Endothelial cell of umbilical vein (primary cell): ENCODE measurements around the gene FOXL2NB.
A peak's percentile ranks its signal among the peaks of the same experiment; 100 is the strongest.

Source experiments
- CTCF ChIP-seq, 2 donors: IDR thresholded peaks; 1 replicate in 1 of 2; 2 replicates in 1 of 2; pipeline ENCODE4 v1.5.1; 2011; ENCODE audit warnings: low read length in 2 of 2, mild to moderate bottlenecking in 2 of 2, moderate library complexity in 2 of 2, control low read depth in 1 of 2, inconsistent platforms in 1 of 2, low read depth in 1 of 2; ENCODE audit not compliant: insufficient read depth in 1 of 2; ENCODE audit errors: extremely low read depth in 1 of 2
- EZH2 ChIP-seq: IDR thresholded peaks from 2 replicates; pipeline ENCODE4 v1.6.1; 2012; ENCODE audit warnings: borderline replicate concordance, low read depth, mild to moderate bottlenecking, moderate library complexity, low read length, inconsistent platforms; ENCODE audit not compliant: severe bottlenecking
- GATA2 ChIP-seq: IDR thresholded peaks from 2 replicates; pipeline ENCODE4 v1.7.0; 2011; ENCODE audit warnings: low read depth, mild to moderate bottlenecking, moderate library complexity, mixed read lengths, low read length; ENCODE audit not compliant: insufficient read length, insufficient read depth
- JUN ChIP-seq: IDR thresholded peaks from 2 replicates; pipeline ENCODE4 v1.6.1; 2011; ENCODE audit warnings: borderline replicate concordance, low read depth; ENCODE audit not compliant: insufficient read length, insufficient read depth
- MAX ChIP-seq: IDR thresholded peaks from 2 replicates; pipeline ENCODE4 v1.6.1; 2011; ENCODE audit not compliant: insufficient read depth, insufficient read length
- MYC ChIP-seq: IDR thresholded peaks from one replicate; pipeline ENCODE4 v1.6.1; 2011; ENCODE audit warnings: mild to moderate bottlenecking, low read depth, low read length
- POLR2A ChIP-seq: IDR thresholded peaks from 2 replicates; pipeline ENCODE4 v1.6.1; 2012; ENCODE audit warnings: low read depth, mild to moderate bottlenecking, control low read depth, low read length
- POLR2AphosphoS5 ChIP-seq: IDR thresholded peaks from 2 replicates; pipeline ENCODE4 v1.6.1; 2012; ENCODE audit warnings: low read depth, mild to moderate bottlenecking, control low read depth, low read length, moderate library complexity; ENCODE audit not compliant: insufficient read depth

- peak in 1 of 2 donors; percentile 7 for TF ChIP-seq CTCF (IDR thresholded peaks at IDR 0.05; ENCODE audit: extremely low read depth in 1 of 2, insufficient read depth in 1 of 2, low read depth in 1 of 2, low read length in 2 of 2)
- TF ChIP-seq POLR2A = no peak
- no peak for TF ChIP-seq MAX
- no peak for TF ChIP-seq GATA2
- no peak for TF ChIP-seq JUN
- no peak for TF ChIP-seq POLR2AphosphoS5
- TF ChIP-seq EZH2 = no peak
- TF ChIP-seq MYC = no peak
These were observed 7.3 kb upstream of the FOXL2NB start for GRCh38 chr3:138939561-138940241.
